Urothelium cell line (cell line): ENCODE data around the gene CIAPIN1.
A peak's percentile ranks its signal among the peaks of the same experiment; 100 is the strongest.
"Not testable (repeated sequence)": the region's sequence is repeated elsewhere in the genome, so short reads cannot be mapped to it uniquely, and the experiment has no call there.

ENCODE experiments used
- DNase-seq: peaks from one replicate; pipeline ENCODE4 v3.0.0; 2011; ENCODE audit warnings: low spot score, mixed read lengths
- FAIRE-seq: peaks from 2 replicates; lab custom pipeline; 2011; peaks lifted over from hg19 to GRCh38; lab: Jason Lieb, UNC

CIAPIN1 gene

GRCh38 chr16:57409065-57409464, 38.1 kb downstream of the CIAPIN1 start:
- DNase-seq, result no peak
- FAIRE-seq, result no peak

GRCh38 chr16:57407521-57408353, 39.4 kb downstream of the CIAPIN1 start:
- peak; percentile 79 for FAIRE-seq
- no peak for DNase-seq

GRCh38 chr16:57406881-57407280, 40.3 kb downstream of the CIAPIN1 start:
- no peak for FAIRE-seq
- no peak for DNase-seq

- FAIRE-seq, result no peak
- no peak for DNase-seq
These were observed 42.1 kb downstream of the CIAPIN1 start for GRCh38 chr16:57405097-57405496.

- FAIRE-seq, result no peak
These were observed 43.0 kb downstream of the CIAPIN1 start, which contains the start of gene CCL17 for GRCh38 chr16:57403965-57404817. CCL17 (plus strand) TSS chr16:57404767; CDS start chr16:57413933, 9,166 bp downstream.

GRCh38 chr16:57401943-57402640, 45.1 kb downstream of the CIAPIN1 start:
- FAIRE-seq (no peak), DNase-seq (no peak)

More at GRCh38 chr16:57403965-57404817, 43.0 kb downstream of the CIAPIN1 start, which contains the start of gene CCL17:
- no peak for DNase-seq

- not testable (repeated sequence) for DNase-seq, FAIRE-seq
These were observed 49.7 kb downstream of the CIAPIN1 start for GRCh38 chr16:57397493-57397892.

GRCh38 chr16:57396786-57397185, 50.4 kb downstream of the CIAPIN1 start:
- DNase-seq, result no peak

GRCh38 chr16:57395026-57395425, 52.2 kb downstream of the CIAPIN1 start:
- DNase-seq (no peak), FAIRE-seq (no peak)

More at GRCh38 chr16:57396786-57397185, 50.4 kb downstream of the CIAPIN1 start:
- FAIRE-seq, result no peak

GRCh38 chr16:57394444-57394843, 52.7 kb downstream of the CIAPIN1 start:
- peak; percentile 27 for FAIRE-seq
- no peak for DNase-seq

- no peak for DNase-seq
- no peak for FAIRE-seq
These were observed 54.5 kb downstream of the CIAPIN1 start for GRCh38 chr16:57392694-57393093.

GRCh38 chr16:57391708-57392107, 55.5 kb downstream of the CIAPIN1 start:
- DNase-seq (no peak), FAIRE-seq (no peak)

- FAIRE-seq, result no peak
- DNase-seq, result no peak
These were observed 55.9 kb downstream of the CIAPIN1 start for GRCh38 chr16:57391300-57391699.

- FAIRE-seq, result no peak
These were observed 56.4 kb downstream of the CIAPIN1 start for GRCh38 chr16:57390636-57391295.

GRCh38 chr16:57389087-57389468, 58.1 kb downstream of the CIAPIN1 start:
- FAIRE-seq, result peak; percentile 99
- DNase-seq, result no peak

More at GRCh38 chr16:57390636-57391295, 56.4 kb downstream of the CIAPIN1 start:
- no peak for DNase-seq

GRCh38 chr16:57388359-57389086, 58.7 kb downstream of the CIAPIN1 start:
- DNase-seq, result no peak
- FAIRE-seq, result no peak

- FAIRE-seq (no peak), DNase-seq (no peak)
These were observed 59.4 kb downstream of the CIAPIN1 start for GRCh38 chr16:57387598-57388354.

GRCh38 chr16:57386381-57386951, 60.7 kb downstream of the CIAPIN1 start:
- FAIRE-seq (no peak), DNase-seq (no peak)

GRCh38 chr16:57385083-57385482, 62.1 kb downstream of the CIAPIN1 start:
- DNase-seq (no peak), FAIRE-seq (no peak)
